SK-N-SH (cell line): ENCODE data around the gene CRIM1. TPM values are rescaled to one million over a fixed set of nuclear protein-coding genes. Genes with fewer than 3 reads are reported as not detected.

Experiments
- CTCF ChIA-PET: fragments of 300-600, 350-600 bp; formaldehyde crosslinking; extraction: SDS; loops from one replicate; lab custom pipeline; 2021; lab: Yijun Ruan, JAX
- POLR2A ChIA-PET: fragments of 350-600 bp; sonication (Branson Sonifier 250); formaldehyde crosslinking; extraction: SDS; loops from one replicate; lab custom pipeline; 2020; ENCODE audit warnings: antibody characterized with exemption, inconsistent platforms; lab: Yijun Ruan, JAX
- DNase-seq: peaks from one replicate; pipeline ENCODE4 v3.0.0; 2012
- H2AFZ ChIP-seq: fragments of 200-600 bp; sonication (generic); 2 replicates; pipeline ENCODE4 v1.8.1; 2016; ENCODE audit warnings: antibody characterized with exemption, mild to moderate bottlenecking, low read depth
- H3F3A ChIP-seq: fragments of 200-600 bp; sonication (generic); replicated peaks from 2 replicates; pipeline ENCODE3; 2016; ENCODE audit warnings: antibody characterized with exemption, mild to moderate bottlenecking; ENCODE audit not compliant: insufficient read depth
- H3K27ac ChIP-seq, 2 experiments: fragments of 200-500 bp in 1 of 2; fragments of 200-600 bp in 1 of 2; sonication (Bioruptor generic) in 1 of 2; sonication (generic), shearing (Covaris generic) in 1 of 2; 2 replicates each; pipeline versions ENCODE4 v1.5.1 to v1.6.1; 2014 to 2016; ENCODE audit warnings: low read depth in 2 of 2, inconsistent platforms in 1 of 2, low read length in 1 of 2, mild to moderate bottlenecking in 1 of 2, mixed read lengths in 1 of 2
- H3K27me3 ChIP-seq: fragments of 200-600 bp; sonication (generic), shearing (Covaris generic); 2 replicates; pipeline ENCODE4 v1.6.1; 2016; ENCODE audit warnings: mixed run types; ENCODE audit not compliant: insufficient read depth
- H3K36me3 ChIP-seq, 2 experiments: fragments of 200-500 bp in 1 of 2; fragments of 200-600 bp in 1 of 2; sonication (Bioruptor generic) in 1 of 2; sonication (generic) in 1 of 2; replicated peaks in 1 of 2; 2 replicates each; pipeline versions ENCODE3 to v1.5.1; 2014 to 2016; ENCODE audit warnings: low read length in 1 of 2, mild to moderate bottlenecking in 1 of 2; ENCODE audit not compliant: insufficient read depth in 2 of 2, control insufficient read depth in 1 of 2
- H3K4me1 ChIP-seq, 2 experiments: fragments of 200-500 bp in 1 of 2; fragments of 200-600 bp in 1 of 2; sonication (Bioruptor generic) in 1 of 2; sonication (generic), shearing (Covaris generic) in 1 of 2; 2 replicates each; pipeline versions ENCODE4 v1.5.1 to v1.6.1; 2014 to 2016; ENCODE audit warnings: low read depth in 1 of 2, low read length in 1 of 2, mixed run types in 1 of 2; ENCODE audit not compliant: insufficient read depth in 2 of 2, control insufficient read depth in 1 of 2
- H3K4me2 ChIP-seq: fragments of 200-600 bp; sonication (generic), shearing (Covaris generic); 2 replicates; pipeline ENCODE4 v1.6.1; 2017; ENCODE audit warnings: mixed run types
- H3K4me3 ChIP-seq, 2 experiments: fragments of 200-500 bp in 1 of 2; fragments of 200-600 bp in 1 of 2; sonication (Bioruptor generic) in 1 of 2; sonication (generic), shearing (Covaris generic) in 1 of 2; 2 replicates each; pipeline versions ENCODE4 v1.5.1 to v1.8.1; 2014 to 2016; ENCODE audit warnings: low read depth in 2 of 2, inconsistent platforms in 1 of 2, low read length in 1 of 2, mild to moderate bottlenecking in 1 of 2, mixed read lengths in 1 of 2, moderate library complexity in 1 of 2
- H3K79me2 ChIP-seq: fragments of 200-600 bp; sonication (generic); 2 replicates; pipeline ENCODE4 v1.8.1; 2017; ENCODE audit warnings: mild to moderate bottlenecking; ENCODE audit not compliant: insufficient read depth
- H3K9ac ChIP-seq: fragments of 200-600 bp; sonication (generic); 2 replicates; pipeline ENCODE4 v1.6.1; 2017; ENCODE audit warnings: mixed run types
- H3K9me2 ChIP-seq: fragments of 200-600 bp; sonication (generic); 2 replicates; pipeline ENCODE4 v1.6.1; 2017; ENCODE audit warnings: mixed run types
- H3K9me3 ChIP-seq: fragments of 200-600 bp; sonication (generic); 2 replicates; pipeline ENCODE4 v1.6.1; 2017; ENCODE audit warnings: mixed run types, mild to moderate bottlenecking, moderate library complexity
- H4K20me1 ChIP-seq: fragments of 200-600 bp; sonication (generic); 2 replicates; pipeline ENCODE4 v1.6.1; 2017; ENCODE audit warnings: mild to moderate bottlenecking, mixed run types; ENCODE audit not compliant: insufficient read depth
- CHD2 ChIP-seq: fragments of 150-350 bp; IDR thresholded peaks from 2 replicates; pipeline ENCODE4 v1.6.1; 2018; ENCODE audit warnings: low read length; ENCODE audit not compliant: partially characterized antibody
- CTCF ChIP-seq: fragments of 200-600 bp; sonication (generic); IDR thresholded peaks from 2 replicates; pipeline ENCODE4 v1.6.1; 2017; ENCODE audit warnings: antibody characterized with exemption, mild to moderate bottlenecking, moderate library complexity
- EZH2phosphoT487 ChIP-seq: fragments of 200-600 bp; sonication (generic); IDR thresholded peaks from 2 replicates; pipeline ENCODE4 v1.6.1; 2017; ENCODE audit warnings: low read depth, mixed run types, mild to moderate bottlenecking, antibody characterized with exemption, moderate library complexity, borderline replicate concordance
- GABPA ChIP-seq: IDR thresholded peaks from 2 replicates; pipeline ENCODE4 v1.4.0; 2012; ENCODE audit warnings: low read depth, mild to moderate bottlenecking
- JUND ChIP-seq: IDR thresholded peaks from 2 replicates; pipeline ENCODE4 v1.4.0; 2012
- MAX ChIP-seq: IDR thresholded peaks from 2 replicates; pipeline ENCODE4 v1.4.0; 2012; ENCODE audit warnings: low read depth
- NFIC ChIP-seq: IDR thresholded peaks from 2 replicates; pipeline ENCODE4 v1.4.0; 2012; ENCODE audit warnings: borderline replicate concordance
- NRF1 ChIP-seq: IDR thresholded peaks from 2 replicates; pipeline ENCODE4 v1.6.1; 2012; ENCODE audit warnings: low read depth, mild to moderate bottlenecking, low read length
- PBX3 ChIP-seq: IDR thresholded peaks from 2 replicates; pipeline ENCODE4; 2012
- POLR2AphosphoS5 ChIP-seq: IDR thresholded peaks from 2 replicates; pipeline ENCODE4 v1.6.1; 2012; ENCODE audit warnings: low read depth, low read length
- RCOR1 ChIP-seq: fragments of 150-350 bp; IDR thresholded peaks from 2 replicates; pipeline ENCODE4 v1.6.1; 2017; ENCODE audit warnings: antibody characterized with exemption, low read length
- SIN3A ChIP-seq: IDR thresholded peaks from 2 replicates; pipeline ENCODE4 v1.6.1; 2012; ENCODE audit warnings: low read depth, mild to moderate bottlenecking, low read length, moderate library complexity, borderline replicate concordance
- SMC3 ChIP-seq: IDR thresholded peaks from 2 replicates; pipeline ENCODE4 v1.6.1; 2012; ENCODE audit warnings: low read depth, low read length, improper control_type of control experiment
- TCF12 ChIP-seq: IDR thresholded peaks from 2 replicates; pipeline ENCODE4 v1.4.0; 2012
- YY1 ChIP-seq: IDR thresholded peaks from 2 replicates; pipeline ENCODE4 v1.4.0; 2012; ENCODE audit warnings: low read depth, mild to moderate bottlenecking
- ZBTB33 ChIP-seq: IDR thresholded peaks from 2 replicates; pipeline ENCODE4 v1.4.0; 2012; ENCODE audit warnings: low read depth, borderline replicate concordance
- WGBS: methylation state at CpG from one replicate; pipeline ENCODE4 v1.1.6; 2017; ENCODE audit warnings: low lambda C conversion rate; 5-methylcytosine and 5-hydroxymethylcytosine counted together
- polyA plus RNA-seq, 3 experiments: library from polyadenylated mRNA; depleted of rRNA; stranded (reverse); fragments of >200 nt; gene quantifications; 2 replicates each; pipeline ENCODE4 v1.2.3, GENCODE V29; 2012

Gene CRIM1
- polyA plus RNA-seq, 1 of the 3 experiments (the other 2 are of a cell fraction), result 244 TPM

GRCh38 chr2:36384454-36384853 is 28.9 kb downstream of the CRIM1 start:
- no peak for DNase-seq
- CTCF ChIA-PET, result interaction anchor here (1.2 kb wide), 1 partner anchor 11 kb away, joined by 4 read pairs; no protein-coding TSS in a partner anchor
- POLR2A ChIA-PET, result no interaction called here

GRCh38 chr2:36385603-36386002 is 30.0 kb downstream of the CRIM1 start:
- CTCF ChIA-PET, result no interaction called here
- H2AFZ ChIP-seq, result no peak overlapping the region

More at GRCh38 chr2:36384454-36384853, 28.9 kb downstream of the CRIM1 start:
- Histone ChIP-seq H3K27ac (peak overlapping the region in 1 of 2 experiments; percentile 96; a peak in 2 of 4 replicates), H3K9me3 (no peaks in the 10 kb centered on the region), H4K20me1 (peaks cover 30% of the 10 kb centered on the region), H3K4me1 (peaks cover 2 to 63% of the 10 kb centered on the region in 2 experiments), H3K4me3 (no peak overlapping the region), H3K36me3 (peaks cover 14 to 32% of the 10 kb centered on the region in 2 experiments), H3K4me2 (no peak overlapping the region), H3K79me2 (peaks cover 100% of the 10 kb centered on the region), H3K27me3 (no peaks in the 10 kb centered on the region), H3K9ac (no peak overlapping the region), H3F3A (peaks cover 75% of the 10 kb centered on the region), H2AFZ (no peak overlapping the region), H3K9me2 (no peaks in the 10 kb centered on the region)
- TF ChIP-seq ZBTB33, result no peak
- TF ChIP-seq RCOR1, result no peak
- no peak for TF ChIP-seq EZH2phosphoT487
- no peak for TF ChIP-seq NRF1
- no peak for TF ChIP-seq PBX3
- TF ChIP-seq TCF12, result no peak
- TF ChIP-seq POLR2AphosphoS5, result no peak
- no peak for TF ChIP-seq GABPA
- TF ChIP-seq YY1, result no peak
- TF ChIP-seq JUND, result no peak
- 64% methylated on average over 2 of the region's 2 CpGs for WGBS

More at GRCh38 chr2:36385603-36386002, 30.0 kb downstream of the CRIM1 start:
- Histone ChIP-seq H3F3A (peaks cover 76% of the 10 kb centered on the region), H3K27ac (peak overlapping the region in 1 of 2 experiments; percentile 96; a peak in 2 of 4 replicates), H4K20me1 (peaks cover 20% of the 10 kb centered on the region), H3K27me3 (no peaks in the 10 kb centered on the region), H3K9me3 (no peaks in the 10 kb centered on the region), H3K9me2 (no peaks in the 10 kb centered on the region), H3K36me3 (peaks cover 10 to 37% of the 10 kb centered on the region in 2 experiments), H3K4me2 (no peak overlapping the region), H3K9ac (no peak overlapping the region), H3K79me2 (peaks cover 100% of the 10 kb centered on the region), H3K4me1 (peaks cover 2 to 64% of the 10 kb centered on the region in 2 experiments), H3K4me3 (no peak overlapping the region)
- WGBS, result 86% methylated on average over 3 of the region's 3 CpGs
- TF ChIP-seq ZBTB33, result no peak
- TF ChIP-seq SMC3, result no peak
- TF ChIP-seq CTCF, result no peak
- TF ChIP-seq MAX, result no peak
- TF ChIP-seq CHD2, result no peak
- TF ChIP-seq YY1, result no peak
- no peak for TF ChIP-seq SIN3A
- no peak for TF ChIP-seq NFIC
- POLR2A ChIA-PET, result no interaction called here
- no peak for DNase-seq
